BE2C (cell line): Measurements from ENCODE around the gene UQCRH.

Experiments used
- DNase-seq: peaks from one replicate; pipeline ENCODE4 v3.0.0-alpha.2; 2020
- H3K27me3 ChIP-seq: fragments of 250-450 bp; sonication (Bioruptor Pico); 2 replicates; pipeline ENCODE4 v1.5.1; 2020; ENCODE audit warnings: mild to moderate bottlenecking
- H3K36me3 ChIP-seq: fragments of 250-450 bp; sonication (Bioruptor Pico); 2 replicates; pipeline ENCODE4 v1.5.1; 2020; ENCODE audit warnings: mild to moderate bottlenecking
- H3K4me1 ChIP-seq: fragments of 250-450 bp; sonication (Bioruptor Pico); 2 replicates; pipeline ENCODE4 v1.5.1; 2020
- H3K4me3 ChIP-seq: 2 replicates; pipeline ENCODE4 v1.5.1; 2011; ENCODE audit warnings: low read depth, low read length
- H3K9me3 ChIP-seq: fragments of 250-450 bp; sonication (Bioruptor Pico); 2 replicates; pipeline ENCODE4 v1.5.1; 2020
- TF ChIP-seq, protein P1 (sequence below): IDR thresholded peaks from 2 replicates; pipeline ENCODE4 v1.5.1; 2012; ENCODE audit warnings: mild to moderate bottlenecking, low read depth, low read length

Gene UQCRH

DNA sequence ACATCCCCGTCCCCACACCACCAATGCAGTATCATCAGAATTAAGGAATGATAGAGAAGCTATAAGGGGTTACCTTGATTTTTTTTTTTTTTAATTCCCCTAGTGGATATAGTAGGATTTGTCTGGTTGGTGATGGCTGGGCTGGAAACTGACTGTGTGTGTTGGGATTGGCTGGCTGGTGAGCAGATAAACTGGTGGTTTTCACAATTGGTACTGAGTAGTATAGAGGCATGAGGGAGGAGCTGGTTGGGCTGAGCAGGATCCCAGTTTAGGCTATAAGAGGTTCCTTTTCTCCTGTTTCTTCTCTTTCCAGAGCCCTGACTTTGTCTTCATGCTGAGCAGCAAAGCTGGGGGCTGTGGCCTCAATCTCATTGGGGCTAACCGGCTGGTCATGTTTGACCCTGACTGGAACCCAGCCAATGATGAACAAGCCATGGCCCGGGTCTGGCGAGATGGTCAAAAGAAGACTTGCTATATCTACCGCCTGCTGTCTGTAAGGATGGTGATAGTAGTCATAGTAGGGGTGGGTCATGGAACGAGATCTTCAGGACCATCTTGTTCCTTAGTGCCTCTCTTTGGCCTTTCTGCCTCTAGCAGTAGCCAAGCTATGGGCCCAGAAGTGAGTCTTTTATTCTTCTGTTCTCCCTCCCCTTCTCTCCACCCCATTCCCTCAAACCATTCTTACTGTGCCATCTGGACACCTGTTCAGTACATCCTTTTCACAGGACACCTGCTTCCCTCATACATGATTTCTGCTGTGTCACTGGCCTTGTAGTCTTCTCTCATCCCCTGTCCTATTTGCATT, 29.1 kb upstream of the UQCRH start:
- no peaks in the 10 kb centered on the region for H3K4me1 ChIP-seq
- H3K9me3 ChIP-seq: no peaks in the 10 kb centered on the region
- H3K4me3 ChIP-seq: no peak overlapping the region
- TF ChIP-seq, protein P1, sequence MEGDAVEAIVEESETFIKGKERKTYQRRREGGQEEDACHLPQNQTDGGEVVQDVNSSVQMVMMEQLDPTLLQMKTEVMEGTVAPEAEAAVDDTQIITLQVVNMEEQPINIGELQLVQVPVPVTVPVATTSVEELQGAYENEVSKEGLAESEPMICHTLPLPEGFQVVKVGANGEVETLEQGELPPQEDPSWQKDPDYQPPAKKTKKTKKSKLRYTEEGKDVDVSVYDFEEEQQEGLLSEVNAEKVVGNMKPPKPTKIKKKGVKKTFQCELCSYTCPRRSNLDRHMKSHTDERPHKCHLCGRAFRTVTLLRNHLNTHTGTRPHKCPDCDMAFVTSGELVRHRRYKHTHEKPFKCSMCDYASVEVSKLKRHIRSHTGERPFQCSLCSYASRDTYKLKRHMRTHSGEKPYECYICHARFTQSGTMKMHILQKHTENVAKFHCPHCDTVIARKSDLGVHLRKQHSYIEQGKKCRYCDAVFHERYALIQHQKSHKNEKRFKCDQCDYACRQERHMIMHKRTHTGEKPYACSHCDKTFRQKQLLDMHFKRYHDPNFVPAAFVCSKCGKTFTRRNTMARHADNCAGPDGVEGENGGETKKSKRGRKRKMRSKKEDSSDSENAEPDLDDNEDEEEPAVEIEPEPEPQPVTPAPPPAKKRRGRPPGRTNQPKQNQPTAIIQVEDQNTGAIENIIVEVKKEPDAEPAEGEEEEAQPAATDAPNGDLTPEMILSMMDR: no peak
- no peak for DNase-seq
- peaks cover 19% of the 10 kb centered on the region for H3K36me3 ChIP-seq
- H3K27me3 ChIP-seq: no peaks in the 10 kb centered on the region

DNA sequence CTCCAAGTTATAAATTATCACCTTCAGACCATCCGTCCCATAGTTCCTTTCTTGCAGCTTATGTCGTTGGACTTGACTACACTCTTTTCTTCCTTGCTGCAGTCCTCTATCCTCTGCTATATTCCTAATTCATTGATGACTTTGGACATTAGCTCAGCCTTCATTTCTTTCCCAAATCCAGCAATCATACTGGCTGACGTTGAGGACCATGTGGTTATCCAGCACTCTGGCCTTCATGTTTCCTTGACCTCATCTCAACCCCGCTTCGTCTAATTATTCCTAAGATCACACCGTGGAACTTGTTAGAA, 28.5 kb upstream of the UQCRH start:
- DNase-seq: no peak
- H3K4me3 ChIP-seq: no peak overlapping the region
- no peaks in the 10 kb centered on the region for H3K27me3 ChIP-seq
- TF ChIP-seq, protein P1: no peak
- peaks cover 19% of the 10 kb centered on the region for H3K36me3 ChIP-seq
- H3K4me1 ChIP-seq: no peaks in the 10 kb centered on the region
- no peaks in the 10 kb centered on the region for H3K9me3 ChIP-seq

DNA sequence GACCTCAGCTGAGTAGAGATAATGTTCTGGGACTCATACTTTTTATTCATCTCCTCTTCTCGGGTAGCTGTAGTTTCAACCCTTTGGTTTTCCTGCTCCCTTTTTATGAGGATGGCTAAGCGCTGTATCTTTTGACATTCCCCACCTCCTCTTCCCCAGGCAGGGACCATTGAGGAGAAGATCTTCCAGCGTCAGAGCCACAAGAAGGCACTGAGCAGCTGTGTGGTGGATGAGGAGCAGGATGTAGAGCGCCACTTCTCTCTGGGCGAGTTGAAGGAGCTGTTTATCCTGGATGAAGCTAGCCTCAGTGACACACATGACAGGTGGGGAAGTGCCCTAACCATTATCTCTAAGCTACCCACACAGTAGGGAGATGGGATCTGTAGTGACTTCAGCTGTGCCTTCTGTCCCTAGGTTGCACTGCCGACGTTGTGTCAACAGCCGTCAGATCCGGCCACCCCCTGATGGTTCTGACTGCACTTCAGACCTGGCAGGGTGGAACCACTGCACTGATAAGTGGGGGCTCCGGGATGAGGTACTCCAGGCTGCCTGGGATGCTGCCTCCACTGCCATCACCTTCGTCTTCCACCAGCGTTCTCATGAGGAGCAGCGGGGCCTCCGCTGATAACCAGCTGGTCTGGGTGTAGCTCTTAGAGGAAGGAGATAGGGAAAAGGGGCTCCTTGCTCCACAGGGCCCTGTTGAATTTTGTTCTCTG, 25.7 kb upstream of the UQCRH start:
- Histone ChIP-seq H3K4me1 (no peaks in the 10 kb centered on the region), H3K9me3 (no peaks in the 10 kb centered on the region), H3K27me3 (no peaks in the 10 kb centered on the region), H3K36me3 (peaks cover 12% of the 10 kb centered on the region), H3K4me3 (no peak overlapping the region)
- TF ChIP-seq, protein P1: no peak
- DNase-seq: no peak

DNA sequence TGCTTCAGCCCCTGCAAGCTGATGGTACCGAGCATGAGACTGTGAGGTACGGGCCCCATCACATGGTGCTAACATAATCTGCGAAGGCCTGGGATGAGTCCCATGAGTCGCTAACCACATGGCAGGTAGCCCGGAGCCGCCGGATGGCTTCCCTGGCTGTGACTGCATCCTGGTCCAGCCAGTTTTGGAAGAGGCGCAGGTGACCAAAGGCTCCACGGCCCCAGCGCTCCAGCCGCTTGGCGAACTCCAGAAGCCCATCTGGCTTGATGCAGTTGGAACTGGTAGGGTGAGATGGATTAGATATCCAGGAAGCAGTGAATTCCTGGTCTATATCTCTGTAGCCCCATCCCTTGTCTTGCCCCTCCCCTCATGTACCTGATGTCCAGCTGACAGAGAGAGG, 24.7 kb upstream of the UQCRH start:
- Histone ChIP-seq H3K4me3 (no peak overlapping the region), H3K9me3 (no peaks in the 10 kb centered on the region), H3K4me1 (no peaks in the 10 kb centered on the region), H3K27me3 (no peaks in the 10 kb centered on the region), H3K36me3 (peaks cover 8% of the 10 kb centered on the region)
- TF ChIP-seq, protein P1: no peak
- no peak for DNase-seq

DNA sequence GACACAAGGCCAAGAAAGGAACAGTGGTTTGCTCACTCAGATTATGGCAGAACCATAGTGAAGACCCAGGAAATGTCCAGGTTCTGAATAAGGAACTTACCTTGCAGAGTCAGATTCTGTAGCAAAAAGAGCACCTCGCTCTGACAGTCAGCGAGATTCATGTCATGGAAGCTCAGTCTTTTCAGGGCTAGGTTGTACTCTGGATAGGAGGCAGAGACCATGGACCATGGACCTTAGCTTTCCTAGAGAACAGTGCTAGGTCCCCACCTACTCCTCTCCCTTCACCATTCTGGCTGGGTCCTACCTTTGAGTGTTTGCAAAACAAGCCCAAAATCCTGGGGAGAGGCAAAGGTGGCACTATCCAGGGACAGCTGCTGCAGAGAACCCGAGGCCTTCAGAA, 23.4 kb upstream of the UQCRH start:
- Histone ChIP-seq H3K36me3 (peaks cover 5% of the 10 kb centered on the region), H3K27me3 (no peaks in the 10 kb centered on the region), H3K4me1 (no peaks in the 10 kb centered on the region), H3K4me3 (no peak overlapping the region), H3K9me3 (no peaks in the 10 kb centered on the region)
- DNase-seq: no peak
- TF ChIP-seq, protein P1: no peak

DNA sequence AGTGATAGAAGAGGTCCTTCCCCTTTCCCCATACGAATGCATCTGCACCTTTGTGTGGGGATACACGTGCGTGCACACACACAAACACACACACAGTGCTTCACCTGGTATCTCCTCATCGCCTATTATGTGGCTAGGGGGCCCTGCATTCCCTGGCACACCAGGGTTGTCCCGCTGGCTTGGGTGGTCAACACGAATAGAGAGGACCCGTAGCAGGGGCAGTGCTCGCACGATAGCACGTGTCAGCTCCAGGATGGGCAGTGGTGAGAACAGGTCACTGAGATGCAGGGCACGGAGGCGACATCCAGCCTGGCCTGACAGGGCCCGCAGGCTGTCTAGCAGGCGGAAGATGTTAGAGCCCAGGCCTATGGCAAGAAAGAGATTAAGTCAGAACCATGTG, 22.5 kb upstream of the UQCRH start:
- Histone ChIP-seq H3K9me3 (no peaks in the 10 kb centered on the region), H3K4me3 (no peak overlapping the region), H3K27me3 (no peaks in the 10 kb centered on the region), H3K4me1 (no peaks in the 10 kb centered on the region), H3K36me3 (peaks cover 6% of the 10 kb centered on the region)
- DNase-seq: no peak
- TF ChIP-seq, protein P1: no peak
